GM20000 (cell line): ENCODE results near the gene HEY2.
"Not testable (repeated sequence)": the region's sequence is repeated elsewhere in the genome, so short reads cannot be mapped to it uniquely, and the experiment has no call there.

Source experiments
- DNase-seq: peaks from one replicate; pipeline ENCODE4 v3.0.0; 2012; ENCODE audit warnings: low spot score
- CTCF ChIP-seq: IDR thresholded peaks from 2 replicates; pipeline ENCODE4 v1.5.1; 2012; ENCODE audit warnings: mild to moderate bottlenecking, control low read depth; ENCODE audit errors: extremely low read depth, missing control alignments

The HEY2 gene

GRCh38 chr6:125749173-125749864, at the start of gene HEY2:
Gene HEY2, plus strand, starts transcription at chr6:125749632. Its CDS starts 145 bp downstream, at chr6:125749777.
- no peak for TF ChIP-seq CTCF
- peak; percentile 99 for DNase-seq

- TF ChIP-seq CTCF = no peak
- no peak for DNase-seq
These were observed 48.7 kb upstream of the HEY2 start for GRCh38 chr6:125700581-125701353.

DNA sequence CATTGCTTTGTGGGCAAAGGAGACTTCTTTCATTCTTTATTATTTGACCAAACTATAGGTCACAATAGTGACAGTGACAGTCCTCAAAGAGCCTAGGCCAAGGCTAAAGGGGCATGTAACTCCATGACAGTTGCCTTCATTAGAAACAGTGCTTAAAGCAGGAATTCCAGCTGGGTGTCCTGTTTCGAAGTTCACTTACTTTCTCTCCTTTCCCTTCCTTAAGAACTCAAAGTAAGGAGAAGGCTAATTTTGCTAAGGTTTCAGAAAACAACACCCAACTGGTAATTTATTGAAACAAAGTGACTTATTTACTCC, 48.1 kb upstream of the HEY2 start:
- DNase-seq = no peak
- TF ChIP-seq CTCF = no peak

- not testable (repeated sequence) for DNase-seq
These were observed 45.5 kb upstream of the HEY2 start for GRCh38 chr6:125703882-125704281.

GRCh38 chr6:125707615-125708243, 41.7 kb upstream of the HEY2 start:
- TF ChIP-seq CTCF = no peak
- no peak for DNase-seq

DNA sequence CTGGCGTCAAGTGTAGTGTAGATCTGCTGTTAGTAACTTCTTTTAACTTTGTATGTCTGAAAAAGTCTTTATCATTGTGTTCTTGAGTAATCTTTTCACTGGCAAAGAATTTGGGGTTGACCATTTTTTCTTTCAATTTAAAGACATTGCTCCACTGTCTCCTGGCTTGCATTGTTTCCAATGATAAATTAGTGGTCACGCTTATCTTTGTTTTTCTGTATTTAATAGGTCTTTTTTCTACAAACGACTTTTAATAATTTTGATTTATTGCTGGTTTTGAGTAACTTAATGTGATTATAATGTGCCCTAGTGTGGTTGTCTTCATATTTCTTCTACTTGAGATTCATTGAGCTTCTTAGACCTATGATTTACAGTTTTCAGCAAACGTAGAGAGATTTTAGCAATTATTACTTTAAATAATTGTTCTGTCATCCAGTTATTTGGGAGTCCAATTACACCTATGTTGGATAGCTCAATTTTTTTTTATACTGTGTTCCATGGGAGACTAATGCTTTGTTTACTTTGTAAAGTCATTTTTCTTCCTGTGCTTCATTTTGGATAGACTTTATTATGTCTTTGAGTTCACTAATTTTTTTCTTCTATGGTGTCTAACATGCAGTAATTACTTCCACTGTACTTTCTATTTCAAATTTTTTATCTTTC, 38.3 kb upstream of the HEY2 start:
- no peak for DNase-seq
- no peak for TF ChIP-seq CTCF

DNA sequence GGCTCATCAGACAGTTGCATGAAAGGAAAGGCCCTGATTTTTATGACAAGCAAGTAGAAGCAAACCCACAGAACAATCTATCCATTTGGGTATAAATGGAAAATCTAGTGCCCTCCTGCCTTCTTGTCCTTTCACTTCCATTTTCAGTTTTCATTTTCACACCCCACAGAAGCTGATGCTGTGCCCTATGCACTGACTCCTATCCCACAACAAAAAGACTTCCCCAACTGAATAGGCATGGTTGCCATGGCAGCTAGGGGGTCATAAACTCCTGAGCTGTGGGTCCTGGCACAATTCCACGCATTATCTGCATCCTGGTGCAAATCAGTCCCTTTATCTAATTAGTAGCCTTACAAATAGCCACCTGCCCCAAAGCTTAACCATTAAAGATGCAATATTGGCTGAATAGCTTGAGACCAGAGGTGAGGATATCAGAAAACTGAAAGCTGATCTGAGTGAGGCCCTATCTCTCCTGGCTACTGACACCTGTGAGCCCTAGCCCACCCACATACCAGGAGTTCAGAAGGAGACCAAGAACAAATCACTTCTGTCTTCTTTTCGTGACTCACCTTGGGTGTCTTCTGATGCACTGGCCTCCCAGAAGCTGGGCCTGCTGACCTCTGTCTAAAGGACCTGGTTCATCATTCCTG, 34.9 kb upstream of the HEY2 start:
- peak; percentile 8 for DNase-seq
- TF ChIP-seq CTCF = no peak
